ENCODE measurements around the gene PPM1L. TPM values are rescaled to one million over a fixed set of nuclear protein-coding genes. Genes with fewer than 3 reads are reported as not detected.

PPM1L gene
- total and polyA plus RNA-seq, 2 of the 13 experiments (the other 11 are each of a cell fraction or from before 2014, with no cell fraction given) = 0.22 to 1.4 TPM

DNA sequence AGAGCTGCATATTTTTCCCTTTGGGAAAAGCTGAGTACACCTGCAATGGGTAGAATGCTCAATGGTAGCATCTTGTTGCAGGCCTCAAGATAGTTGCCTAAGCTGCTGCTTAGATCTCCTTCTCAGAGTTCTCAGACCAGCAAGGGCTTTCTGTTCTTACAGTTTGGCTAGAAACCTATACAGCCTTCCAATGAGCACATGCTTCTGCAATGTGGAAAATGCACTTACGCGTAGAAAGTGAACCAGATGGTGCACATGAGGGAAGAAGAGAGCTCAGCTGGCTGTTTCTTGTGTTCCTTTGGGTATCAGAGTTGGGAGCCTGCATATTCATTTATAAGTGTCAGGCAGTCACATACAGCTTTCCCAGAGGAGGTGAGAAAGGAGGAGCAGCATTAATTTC, 212.7 kb downstream of the PPM1L start:
- Histone ChIP-seq H3K9ac (ENCODE audit: insufficient read depth, low read depth, low read length) (no peak overlapping the region), H3K4me1 (ENCODE audit: insufficient read depth, low read length) (no peaks in the 10 kb centered on the region), H3K27me3 (ENCODE audit: control insufficient read depth in 1 of 2, insufficient read depth in 2 of 2, low read length in 2 of 2) (no peaks in the 10 kb centered on the region), H3K79me2 (ENCODE audit: insufficient read depth, low read length) (no peaks in the 10 kb centered on the region), H3K4me3 (replicated peaks in 1 of 3; ENCODE audit: insufficient read depth in 1 of 3, low read depth in 2 of 3, low read length in 3 of 3) (no peak overlapping the region), H3K27ac (ENCODE audit: extremely low read length, insufficient read depth, low read length) (no peak overlapping the region), H2AFZ (ENCODE audit: low read length) (no peak overlapping the region), H3K36me3 (replicated peaks in 1 of 2; ENCODE audit: control insufficient read depth in 1 of 2, insufficient read depth in 2 of 2, low read length in 2 of 2) (no peaks in the 10 kb centered on the region), H4K20me1 (ENCODE audit: insufficient read depth, low read length) (no peaks in the 10 kb centered on the region), H3K4me2 (ENCODE audit: low read depth, low read length) (no peak overlapping the region), H3K9me3 (ENCODE audit: low read length) (no peaks in the 10 kb centered on the region)
- intact Hi-C loops (cut with micrococcal nuclease; ENCODE audit: unreplicated experiment) = no loop called here
- 0% methylated on average over 2 of the region's 2 CpGs for WGBS (ENCODE audit: low lambda C conversion rate)
- FAIRE-seq = no peak
- ChIA-PET CTCF (ENCODE audit: low intra/inter-chr PET ratio, low total read pairs) (no interaction called here), POLR2A (no interaction called here)
- TF ChIP-seq ZNF441 (CRISPR knock-in tag; IDR thresholded peaks at IDR 0.05; ENCODE audit: borderline replicate concordance) = no peak
- no peak for TF ChIP-seq ZNF331 (CRISPR knock-in tag; IDR thresholded peaks at IDR 0.05)
- no peak for TF ChIP-seq FOXJ3 (CRISPR knock-in tag; IDR thresholded peaks at IDR 0.05; ENCODE audit: borderline replicate concordance)
- TF ChIP-seq, protein P1, sequence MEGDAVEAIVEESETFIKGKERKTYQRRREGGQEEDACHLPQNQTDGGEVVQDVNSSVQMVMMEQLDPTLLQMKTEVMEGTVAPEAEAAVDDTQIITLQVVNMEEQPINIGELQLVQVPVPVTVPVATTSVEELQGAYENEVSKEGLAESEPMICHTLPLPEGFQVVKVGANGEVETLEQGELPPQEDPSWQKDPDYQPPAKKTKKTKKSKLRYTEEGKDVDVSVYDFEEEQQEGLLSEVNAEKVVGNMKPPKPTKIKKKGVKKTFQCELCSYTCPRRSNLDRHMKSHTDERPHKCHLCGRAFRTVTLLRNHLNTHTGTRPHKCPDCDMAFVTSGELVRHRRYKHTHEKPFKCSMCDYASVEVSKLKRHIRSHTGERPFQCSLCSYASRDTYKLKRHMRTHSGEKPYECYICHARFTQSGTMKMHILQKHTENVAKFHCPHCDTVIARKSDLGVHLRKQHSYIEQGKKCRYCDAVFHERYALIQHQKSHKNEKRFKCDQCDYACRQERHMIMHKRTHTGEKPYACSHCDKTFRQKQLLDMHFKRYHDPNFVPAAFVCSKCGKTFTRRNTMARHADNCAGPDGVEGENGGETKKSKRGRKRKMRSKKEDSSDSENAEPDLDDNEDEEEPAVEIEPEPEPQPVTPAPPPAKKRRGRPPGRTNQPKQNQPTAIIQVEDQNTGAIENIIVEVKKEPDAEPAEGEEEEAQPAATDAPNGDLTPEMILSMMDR (CRISPR knock-in tag; IDR thresholded peaks at IDR 0.05) = no peak
- TF ChIP-seq ZNF337 (CRISPR knock-in tag; IDR thresholded peaks at IDR 0.05; ENCODE audit: borderline replicate concordance, low read depth) = no peak
- TF ChIP-seq ZNF44 (CRISPR knock-in tag; IDR thresholded peaks at IDR 0.05) = no peak
- no peak for TF ChIP-seq ZBTB10 (CRISPR knock-in tag; IDR thresholded peaks at IDR 0.05; ENCODE audit: borderline replicate concordance)
- BruUV-seq (replicated peaks) = no TSS peak
- ATAC-seq = no peak
- in situ Hi-C loops (cut with HindIII; ENCODE audit: extremely low pct_ligation_motif_present, low pct_unique_long_range_greater_than_20kb) = no loop called here
- no peak for DNase-seq (ENCODE audit: low spot score)

Data from HepG2 (cell line).